Activated effector memory CD4-positive, alpha-beta T cell treated with anti-CD3 and anti-CD28 coated beads, Interleukin-2, amount 50 U/mL, for 16 hours (primary cell): ENCODE data around the gene STRBP.
A peak's percentile ranks its signal among the peaks of the same experiment; 100 is the strongest.
"Not testable (repeated sequence)": the region's sequence is repeated elsewhere in the genome, so short reads cannot be mapped to it uniquely, and the experiment has no call there.

Source experiments
- DNase-seq: peaks from one replicate; pipeline ENCODE4 v3.0.0-alpha.2; 2020

Gene STRBP

DNA sequence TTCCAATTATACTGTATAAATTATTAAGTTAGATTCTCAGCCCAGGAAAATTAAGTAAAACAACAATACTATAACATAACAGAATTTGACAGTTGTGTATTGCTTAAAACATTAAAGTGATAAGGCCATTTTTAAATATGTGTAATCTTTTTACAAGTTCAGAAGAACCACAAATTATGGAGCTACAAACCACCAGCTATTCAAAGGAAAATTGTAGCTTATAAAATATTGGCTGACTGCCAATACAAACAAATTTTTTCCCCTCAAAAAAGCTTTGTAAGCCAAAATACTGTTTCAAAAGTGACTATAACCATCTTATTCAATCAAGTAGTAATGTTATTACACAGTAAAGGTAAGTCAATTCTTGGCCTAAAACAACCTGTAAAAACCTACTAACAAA is 21.9 kb downstream of the STRBP start:
- no peak for DNase-seq

DNA sequence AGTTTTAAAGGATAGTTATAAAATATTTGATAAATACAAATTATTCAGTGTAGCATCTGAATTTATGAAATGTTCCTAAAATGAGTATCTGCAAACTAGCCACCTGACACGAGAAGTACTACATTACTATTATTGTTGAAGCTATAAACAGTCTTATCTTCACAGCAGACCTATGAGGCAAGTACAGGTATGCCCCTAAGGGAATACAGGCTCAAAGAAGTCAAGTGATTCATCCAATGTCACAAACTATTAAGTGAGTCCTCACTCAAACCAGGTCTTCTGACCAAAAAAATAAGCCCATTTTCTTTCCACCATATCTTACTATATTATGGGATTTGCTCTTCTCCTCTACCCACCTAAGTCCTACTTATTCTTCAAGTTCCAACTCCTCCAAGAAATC is 28.7 kb downstream of the STRBP start:
- no peak for DNase-seq

DNA sequence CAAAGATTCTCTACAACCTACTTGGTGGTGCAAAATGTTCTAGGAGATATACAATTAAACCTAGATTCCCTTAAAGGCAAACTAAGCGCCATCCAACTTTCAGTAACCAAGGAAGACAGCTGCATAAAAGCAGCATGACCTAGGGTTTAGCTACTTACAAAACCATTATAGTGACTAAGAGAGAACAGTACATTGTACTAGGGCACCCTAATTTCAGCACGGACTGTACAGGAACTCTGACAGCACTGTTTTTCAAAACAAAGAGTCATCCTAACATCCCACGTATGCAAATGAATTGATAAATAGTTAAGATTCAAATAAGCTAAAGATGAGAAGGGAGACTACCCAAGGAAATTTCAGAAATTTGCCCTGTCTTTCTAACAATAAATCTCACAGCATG is 30.0 kb downstream of the STRBP start:
- no peak for DNase-seq

DNA sequence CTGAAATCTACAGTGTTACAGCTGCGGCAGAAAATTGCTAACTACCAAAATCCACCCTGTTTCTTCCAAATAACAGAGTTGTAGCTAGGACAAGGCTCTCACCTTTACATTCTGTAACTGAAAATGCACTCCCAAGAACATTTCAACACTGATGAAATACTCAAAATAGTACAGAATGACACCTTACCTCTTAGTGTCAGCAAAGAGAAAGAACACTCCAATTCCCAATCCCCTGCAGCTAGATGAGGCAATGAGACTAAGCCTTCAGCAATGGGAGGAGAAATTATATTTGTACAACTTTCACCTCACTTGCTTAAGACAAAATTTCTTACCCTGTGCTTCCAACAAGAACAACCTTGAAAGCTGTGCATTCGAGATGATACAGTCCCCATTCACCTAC is 31.2 kb downstream of the STRBP start:
- DNase-seq = no peak

GRCh38 chr9:123235448-123235847 is 32.9 kb downstream of the STRBP start:
- no peak for DNase-seq

- no peak for DNase-seq
These were observed 33.5 kb downstream of the STRBP start for GRCh38 chr9:123234853-123235252.

- no peak for DNase-seq
These were observed 36.1 kb downstream of the STRBP start for GRCh38 chr9:123232332-123232731.

GRCh38 chr9:123231421-123231820 is 37.0 kb downstream of the STRBP start:
- no peak for DNase-seq

DNA sequence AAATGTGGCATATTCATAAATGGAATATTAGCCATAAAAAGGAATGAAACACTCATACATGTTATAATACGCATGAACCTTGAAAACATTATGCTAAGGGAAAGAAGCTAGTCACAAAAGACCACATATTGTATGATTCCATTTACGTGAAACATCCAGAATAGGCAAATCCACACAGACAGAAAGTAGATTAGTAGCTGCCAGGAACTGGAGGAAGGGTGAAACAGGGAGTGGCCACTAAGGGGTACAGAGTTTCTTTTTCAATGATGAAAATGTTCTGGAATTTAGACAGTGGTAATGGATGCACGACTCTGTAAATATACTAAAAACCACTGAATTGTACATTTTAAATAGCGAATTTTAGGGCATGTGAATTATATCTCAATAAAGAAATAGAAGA is 39.4 kb downstream of the STRBP start:
- DNase-seq = no peak

DNA sequence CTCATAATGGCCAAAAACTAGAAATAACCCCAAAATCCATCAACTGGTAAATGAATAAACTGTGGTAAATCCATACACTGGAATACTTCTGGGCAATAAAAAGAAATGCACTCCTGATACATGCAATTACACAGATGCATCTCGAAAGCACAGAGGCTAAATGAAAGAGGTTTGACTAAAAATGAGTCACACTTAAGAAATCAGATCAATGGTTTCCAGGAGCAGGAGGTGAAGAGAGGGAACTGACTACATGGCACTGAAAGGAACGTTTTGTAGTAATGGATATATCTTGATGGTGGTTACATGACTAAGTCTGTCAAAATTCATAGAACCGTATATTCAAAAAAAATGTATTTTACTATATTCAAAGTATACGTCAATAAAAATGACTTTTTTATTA is 42.4 kb downstream of the STRBP start:
- DNase-seq = no peak

DNA sequence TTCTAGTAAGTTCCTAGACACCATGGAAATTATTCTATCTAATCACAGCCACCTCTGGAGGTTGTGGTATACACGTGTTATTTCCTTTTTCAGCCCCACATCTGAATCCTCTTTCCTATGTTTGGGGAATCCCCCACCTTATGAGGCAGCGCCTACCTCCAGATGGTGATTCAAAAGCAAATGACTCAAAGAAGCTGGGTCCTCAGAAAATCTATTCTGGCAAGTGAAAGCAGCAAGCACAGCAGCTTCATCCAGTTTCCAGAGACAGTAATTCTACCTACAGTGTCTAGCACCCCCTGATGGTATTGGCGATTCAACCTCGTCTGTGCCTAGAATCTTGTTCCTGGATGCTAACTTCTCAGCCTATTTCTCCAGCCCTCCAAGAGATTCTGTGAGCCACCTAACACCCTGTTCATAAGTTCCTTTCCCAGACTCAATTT is 43.0 kb downstream of the STRBP start:
- peak; percentile 82 for DNase-seq

GRCh38 chr9:123220127-123220526 is 48.3 kb downstream of the STRBP start:
- DNase-seq = no peak

- no peak for DNase-seq
These were observed 49.6 kb downstream of the STRBP start for GRCh38 chr9:123218831-123219230.

- DNase-seq = no peak
These were observed 51.2 kb downstream of the STRBP start for GRCh38 chr9:123217128-123217654.

- no peak for DNase-seq
These were observed 52.1 kb downstream of the STRBP start for GRCh38 chr9:123216251-123216797.

DNA sequence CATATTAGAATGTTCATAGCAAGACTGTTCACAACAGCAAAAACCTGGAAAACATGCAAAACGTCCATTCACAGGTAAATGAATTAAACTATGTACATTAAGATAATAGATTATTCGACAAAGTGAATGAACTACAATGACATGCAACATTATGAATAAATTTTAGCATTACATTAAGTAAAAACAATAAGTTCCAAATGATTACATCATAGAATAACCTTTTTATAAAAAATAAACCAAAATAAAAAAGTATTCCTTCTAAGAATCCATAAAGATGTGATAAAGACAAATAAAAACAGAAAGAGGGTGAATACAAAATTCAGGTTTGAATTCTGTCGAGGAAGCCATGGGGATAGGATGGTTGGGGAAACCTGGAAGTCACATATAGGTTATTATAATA is 57.3 kb downstream of the STRBP start:
- DNase-seq = no peak

DNA sequence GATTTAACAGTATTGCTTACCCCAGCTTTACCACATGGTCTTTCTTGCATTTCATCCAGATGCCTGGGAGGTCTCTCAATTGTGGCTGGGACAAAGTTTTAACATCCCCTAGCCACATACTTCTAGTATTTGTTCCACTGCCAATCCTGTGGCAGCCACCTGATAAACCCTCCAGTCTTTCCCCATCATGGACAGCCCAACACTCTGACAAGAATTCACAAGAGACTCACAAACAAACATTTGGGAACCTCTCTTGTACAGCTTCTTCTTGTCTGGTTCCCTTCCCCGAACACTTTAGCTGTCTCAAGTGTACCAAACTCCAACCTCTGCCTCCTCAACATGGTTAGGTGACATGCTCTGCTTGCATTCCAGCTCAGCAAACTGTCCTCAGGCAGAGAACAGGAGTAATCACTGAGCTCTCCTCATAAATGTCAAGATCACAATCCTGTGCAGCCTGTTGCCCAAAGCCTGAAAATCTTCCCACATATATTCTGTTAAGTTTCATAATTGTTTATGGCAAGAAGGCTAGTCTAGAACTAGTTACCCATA is 59.7 kb downstream of the STRBP start:
- DNase-seq = no peak

GRCh38 chr9:123206065-123206464 is 62.3 kb downstream of the STRBP start:
- no peak for DNase-seq

DNA sequence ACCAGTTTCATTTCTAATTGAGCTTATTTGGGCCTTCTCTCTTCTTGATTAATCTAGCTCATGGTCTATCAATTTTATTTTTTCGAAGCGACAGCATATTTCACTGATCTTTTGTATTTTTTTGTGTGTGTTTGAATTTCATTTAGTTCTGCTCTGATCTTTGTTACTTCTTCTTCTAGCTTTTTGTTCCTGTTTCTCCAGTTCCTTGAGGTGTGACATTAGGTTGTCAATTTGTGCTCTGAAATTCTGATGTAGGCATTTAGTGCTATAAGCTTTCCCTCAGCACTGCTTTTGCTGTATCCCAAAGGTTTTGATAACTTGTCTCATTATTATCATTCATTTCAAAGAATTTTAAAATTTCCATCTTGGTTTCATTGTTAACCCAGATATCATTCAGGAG is 67.3 kb downstream of the STRBP start:
- no peak for DNase-seq

DNA sequence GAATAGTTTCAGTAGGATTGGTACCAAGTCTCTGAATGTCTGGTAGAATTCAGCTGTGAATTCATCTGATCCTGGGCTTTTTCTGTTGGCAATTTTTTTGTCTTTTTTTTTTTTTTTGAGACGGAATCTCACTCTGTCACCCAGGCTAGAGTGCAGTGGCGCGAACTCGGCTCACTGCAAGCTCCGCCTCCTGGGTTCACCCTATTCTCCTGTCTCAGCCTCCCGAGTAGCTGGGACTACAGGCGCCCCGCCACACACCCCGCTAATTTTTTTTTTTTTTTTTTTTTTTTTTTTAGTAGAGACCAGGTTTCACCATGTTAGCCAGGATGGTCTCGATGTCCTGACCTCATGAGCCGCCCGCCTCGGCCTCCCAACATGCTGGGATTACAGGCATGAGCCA is 67.9 kb downstream of the STRBP start:
- not testable (repeated sequence) for DNase-seq

DNA sequence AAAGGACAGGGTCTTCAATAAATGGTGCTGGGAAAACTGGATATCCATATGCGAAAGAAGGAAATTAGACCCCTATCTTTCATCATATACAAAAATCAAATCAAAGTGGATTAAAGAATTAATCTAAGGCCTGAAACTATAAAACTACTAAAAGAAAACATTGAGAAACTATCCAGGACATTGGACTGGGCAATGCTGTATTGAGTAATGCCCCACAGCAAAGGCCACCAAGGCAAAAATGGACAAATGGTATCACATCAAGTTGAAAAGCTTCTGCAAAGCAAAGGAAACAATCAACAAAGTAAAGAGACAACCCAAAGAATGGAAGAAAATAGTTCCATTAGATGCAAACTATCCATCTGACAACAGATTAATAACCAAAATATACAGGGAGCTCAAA is 72.3 kb downstream of the STRBP start:
- DNase-seq = no peak

GRCh38 chr9:123194023-123194422 is 74.4 kb downstream of the STRBP start:
- no peak for DNase-seq

GRCh38 chr9:123191680-123192079 is 76.7 kb downstream of the STRBP start:
- no peak for DNase-seq

GRCh38 chr9:123191260-123191659 is 77.1 kb downstream of the STRBP start:
- DNase-seq = no peak

DNA sequence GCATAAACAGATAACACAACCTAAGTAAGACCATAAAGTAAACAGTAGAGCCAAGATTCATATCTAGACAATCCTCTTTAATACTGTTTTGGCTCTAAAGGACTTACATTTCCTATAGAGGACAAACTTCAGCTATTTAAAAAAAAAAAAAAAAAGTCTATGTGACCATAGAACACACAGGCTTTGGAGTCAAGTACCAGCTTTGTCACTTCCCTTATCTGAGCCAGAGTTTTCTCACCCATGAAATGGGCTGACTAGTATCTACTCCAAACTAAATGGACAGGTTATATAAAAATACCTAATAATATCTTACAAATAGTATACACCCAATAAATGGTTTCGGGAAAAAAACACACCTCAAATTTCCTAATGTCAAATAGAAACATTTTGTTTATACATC is 81.3 kb downstream of the STRBP start:
- DNase-seq = no peak
